ENCODE results near the gene PHKG2.

The PHKG2 gene

GRCh38 chr16:30738984-30739951, 9.0 kb upstream of the PHKG2 start:
- H3K4me3 ChIP-seq (ENCODE audit: low read depth, low read length) = no peak overlapping the region
- no peak for DNase-seq (ENCODE audit: low read depth)
- no peak for TF ChIP-seq CTCF (IDR thresholded peaks at IDR 0.05; ENCODE audit: insufficient read depth, low read depth, low read length, missing control alignments)

GRCh38 chr16:30740364-30741251, 7.6 kb upstream of the PHKG2 start:
- no peak for DNase-seq (ENCODE audit: low read depth)
- no peak for TF ChIP-seq CTCF (IDR thresholded peaks at IDR 0.05; ENCODE audit: insufficient read depth, low read depth, low read length, missing control alignments)
- no peak overlapping the region for H3K4me3 ChIP-seq (ENCODE audit: low read depth, low read length)

GRCh38 chr16:30741461-30741914, 6.7 kb upstream of the PHKG2 start:
- H3K4me3 ChIP-seq (ENCODE audit: low read depth, low read length) = no peak overlapping the region
- no peak for DNase-seq (ENCODE audit: low read depth)
- no peak for TF ChIP-seq CTCF (IDR thresholded peaks at IDR 0.05; ENCODE audit: insufficient read depth, low read depth, low read length, missing control alignments)

GRCh38 chr16:30743716-30744115, 4.5 kb upstream of the PHKG2 start:
- no peak for TF ChIP-seq CTCF (IDR thresholded peaks at IDR 0.05; ENCODE audit: insufficient read depth, low read depth, low read length, missing control alignments)
- no peak overlapping the region for H3K4me3 ChIP-seq (ENCODE audit: low read depth, low read length)
- DNase-seq (ENCODE audit: low read depth) = no peak

GRCh38 chr16:30744183-30744582, 4.0 kb upstream of the PHKG2 start:
- DNase-seq (ENCODE audit: low read depth) = no peak
- no peak overlapping the region for H3K4me3 ChIP-seq (ENCODE audit: low read depth, low read length)
- TF ChIP-seq CTCF (IDR thresholded peaks at IDR 0.05; ENCODE audit: insufficient read depth, low read depth, low read length, missing control alignments) = no peak

GRCh38 chr16:30745082-30745481, 3.1 kb upstream of the PHKG2 start:
- no peak for DNase-seq (ENCODE audit: low read depth)
- no peak for TF ChIP-seq CTCF (IDR thresholded peaks at IDR 0.05; ENCODE audit: insufficient read depth, low read depth, low read length, missing control alignments)
- no peak overlapping the region for H3K4me3 ChIP-seq (ENCODE audit: low read depth, low read length)
